Mucosa of descending colon (tissue), 3 donors: ENCODE measurements around the gene LIF. TPM values are rescaled to one million over a fixed set of nuclear protein-coding genes. Genes with fewer than 3 reads are reported as not detected.

Experiments used
- ATAC-seq: fragments of 200-7000 bp; cut with Tn5 transposase; one replicate; pipeline ENCODE4 v1.9.1; 2020; ENCODE audit warnings: mild to moderate bottlenecking, moderate library complexity
- DNase-seq, 3 donors: peaks; one replicate each; pipeline ENCODE4 v3.0.0-alpha.2; 2020
- H3K36me3 ChIP-seq: fragments of 200-600 bp; one replicate; pipeline ENCODE4 v1.8.0; 2021; ENCODE audit warnings: low read depth, mild to moderate bottlenecking
- H3K4me1 ChIP-seq: fragments of 200-600 bp; one replicate; pipeline ENCODE4 v1.8.0; 2021; ENCODE audit warnings: low read depth, mild to moderate bottlenecking
- H3K4me3 ChIP-seq: fragments of 200-600 bp; one replicate; pipeline ENCODE4 v1.8.0; 2021; ENCODE audit warnings: mild to moderate bottlenecking
- H3K9me3 ChIP-seq: fragments of 200-600 bp; one replicate; pipeline ENCODE4 v1.8.0; 2021; ENCODE audit warnings: mild to moderate bottlenecking
- CTCF ChIP-seq: fragments of 200-600 bp; IDR thresholded peaks from one replicate; pipeline ENCODE4 v1.8.0; 2022; ENCODE audit warnings: antibody characterized with exemption, mild to moderate bottlenecking
- intact Hi-C, 2 donors: fragments of 100-400 bp; cut with DNase I in 1 of 2; cut with micrococcal nuclease in 1 of 2; formaldehyde crosslinking; loops; one replicate each; pipeline versions ENCODE4 v1.11.0 to v1.11.1; 2022; cut with DNase I, micrococcal nuclease
- total RNA-seq, 3 donors: library from RNA; stranded (reverse); fragmentation: NEBNext Ultra II Directional in 2 of 3; extraction: Animal tissue kit (Norgen Biotek cat#: 25700) in 2 of 3; gene quantifications; one replicate each; pipeline versions ENCODE4 v1.2.1 to v1.2.4, GENCODE V29; 2021 to 2023
- donor health status: DM: no; HTN: no; CAD: no; lungs with moderate emphysema.
- donor health status: DM: no; HTN: no; CAD: no.
- donor health status: DM: no; HTN: yes; CAD: no.

The LIF gene
- total RNA-seq, 3 donors from 2014 or later: 9.1 to 10.0 (median 9.9) TPM

GRCh38 chr22:30293026-30293425, 46.5 kb upstream of the LIF start:
- intact Hi-C loops: no loop called here
- H3K36me3 ChIP-seq: peaks cover 5% of the 10 kb centered on the region

GRCh38 chr22:30292069-30292970, 45.8 kb upstream of the LIF start:
- TF ChIP-seq CTCF: no peak
- Histone ChIP-seq H3K4me3 (no peak overlapping the region), H3K36me3 (peaks cover 5% of the 10 kb centered on the region), H3K4me1 (peaks cover 20% of the 10 kb centered on the region), H3K9me3 (no peaks in the 10 kb centered on the region)
- ATAC-seq: no peak
- intact Hi-C loops: no loop called here
- DNase-seq: no peak

More at GRCh38 chr22:30293026-30293425, 46.5 kb upstream of the LIF start:
- TF ChIP-seq CTCF: no peak
- Histone ChIP-seq H3K4me3 (no peak overlapping the region), H3K9me3 (no peaks in the 10 kb centered on the region), H3K4me1 (peaks cover 21% of the 10 kb centered on the region)
- no peak for DNase-seq
- ATAC-seq: no peak

- Histone ChIP-seq H3K4me1 (peaks cover 20% of the 10 kb centered on the region), H3K4me3 (no peak overlapping the region), H3K36me3 (peaks cover 5% of the 10 kb centered on the region), H3K9me3 (no peaks in the 10 kb centered on the region)
- DNase-seq: peak in 2 of 3 donors; percentile 67 to 78
- no peak for ATAC-seq
- intact Hi-C loops: no loop called here
- TF ChIP-seq CTCF: no peak
These were observed 44.7 kb upstream of the LIF start for GRCh38 chr22:30291058-30291892.

- Histone ChIP-seq H3K4me1 (peaks cover 20% of the 10 kb centered on the region), H3K9me3 (no peaks in the 10 kb centered on the region), H3K4me3 (no peak overlapping the region), H3K36me3 (peaks cover 5% of the 10 kb centered on the region)
- TF ChIP-seq CTCF: no peak
- intact Hi-C loops: no loop called here
- DNase-seq (peak in 1 of 3 donors; percentile 58), ATAC-seq (no peak)
These were observed 43.9 kb upstream of the LIF start for GRCh38 chr22:30290342-30291057.

- peak; percentile 1 for ATAC-seq
- peaks cover 20% of the 10 kb centered on the region for H3K4me1 ChIP-seq
- no peaks in the 10 kb centered on the region for H3K9me3 ChIP-seq
- H3K4me3 ChIP-seq: no peak overlapping the region
- no peak for DNase-seq
- TF ChIP-seq CTCF: no peak
- peaks cover 5% of the 10 kb centered on the region for H3K36me3 ChIP-seq
- intact Hi-C loops: loop anchor here (5.0 to 10.0 kb wide), 2 partner anchors 55 to 183 kb away; no protein-coding TSS in a partner anchor
These were observed 43.4 kb upstream of the LIF start for GRCh38 chr22:30289980-30290313.
